HG03575 (cell line): Measurements from ENCODE around the gene SYK.
"Not testable (repeated sequence)": the region's sequence is repeated elsewhere in the genome, so short reads cannot be mapped to it uniquely, and the experiment has no call there.

Experiments
- ATAC-seq: cut with Tn5 transposase; IDR thresholded peaks from one replicate; pipeline ENCODE4 v1.9.1; 2021; ENCODE audit not compliant: unreplicated experiment, insufficient number of reproducible peaks, low FRiP score; ENCODE audit errors: extremely low read depth

SYK gene

GRCh38 chr9:90801241-90801972 is at the start of gene SYK:
TSS of gene SYK (plus strand) at chr9:90801819. CDS start at chr9:90843899, 42,080 bp downstream.
- no peak for ATAC-seq

- not testable (repeated sequence) for ATAC-seq
These were observed 45.9 kb upstream of the SYK start for GRCh38 chr9:90755514-90756371.

- not testable (repeated sequence) for ATAC-seq
These were observed 41.0 kb upstream of the SYK start for GRCh38 chr9:90760577-90760976.

- no peak for ATAC-seq
These were observed 34.9 kb upstream of the SYK start for GRCh38 chr9:90766731-90767130.

- ATAC-seq, result no peak
These were observed 34.0 kb upstream of the SYK start for GRCh38 chr9:90767523-90768100.

- ATAC-seq, result no peak
These were observed 31.4 kb upstream of the SYK start for GRCh38 chr9:90770182-90770738.

GRCh38 chr9:90770927-90771326 is 30.7 kb upstream of the SYK start:
- no peak for ATAC-seq

- no peak for ATAC-seq
These were observed 29.2 kb upstream of the SYK start for GRCh38 chr9:90772386-90772785.

GRCh38 chr9:90773617-90774016 is 28.0 kb upstream of the SYK start:
- ATAC-seq, result no peak

GRCh38 chr9:90774071-90774470 is 27.5 kb upstream of the SYK start:
- ATAC-seq, result no peak

GRCh38 chr9:90774682-90775081 is 26.9 kb upstream of the SYK start:
- peak; percentile 43 for ATAC-seq

GRCh38 chr9:90775657-90776056 is 26.0 kb upstream of the SYK start:
- no peak for ATAC-seq

- ATAC-seq, result no peak
These were observed 22.9 kb upstream of the SYK start for GRCh38 chr9:90778746-90779145.

GRCh38 chr9:90783552-90783951 is 18.1 kb upstream of the SYK start:
- ATAC-seq, result no peak

GRCh38 chr9:90783964-90784363 is 17.7 kb upstream of the SYK start:
- ATAC-seq, result no peak

GRCh38 chr9:90787771-90788460 is 13.7 kb upstream of the SYK start:
- ATAC-seq, result no peak

- not testable (repeated sequence) for ATAC-seq
These were observed 13.1 kb upstream of the SYK start for GRCh38 chr9:90788527-90788926.

GRCh38 chr9:90789408-90789807 is 12.2 kb upstream of the SYK start:
- ATAC-seq, result no peak

- no peak for ATAC-seq
These were observed 11.8 kb upstream of the SYK start for GRCh38 chr9:90789862-90790261.
